HepG2 (cell line): ENCODE results near the gene ALX3. TPM values are rescaled to one million over a fixed set of nuclear protein-coding genes. Genes with fewer than 3 reads are reported as not detected.

Source experiments
- AGO2 ChIP-seq: fragments of 200-400 bp; formaldehyde crosslinking; optimal IDR thresholded peaks from 2 replicates; pipeline ENCODE3; 2017; ENCODE audit warnings: mild to moderate bottlenecking, low read depth, low read length, moderate library complexity
- ARID5B ChIP-seq: IDR thresholded peaks from 2 replicates; pipeline ENCODE4 v1.4.0; 2020; ENCODE audit warnings: mild to moderate bottlenecking, missing genetic modification reagents
- CBX2 ChIP-seq, 2 experiments: fragments of 200-600 bp in 1 of 2; sonication (generic); formaldehyde crosslinking in 1 of 2; IDR thresholded peaks; 2 replicates each; pipeline versions ENCODE4 v1.7.0 to v1.8.1; 2018 to 2022; ENCODE audit warnings: low read depth in 2 of 2, low read length in 1 of 2, mild to moderate bottlenecking in 1 of 2, missing genetic modification reagents in 1 of 2
- ELF1 ChIP-seq: sonication (generic); formaldehyde crosslinking; IDR thresholded peaks from 2 replicates; pipeline ENCODE4 v1.4.0; 2020; ENCODE audit warnings: missing genetic modification reagents
- ERF ChIP-seq: IDR thresholded peaks from 2 replicates; pipeline ENCODE4 v1.6.1; 2018; ENCODE audit warnings: missing biosample characterization, missing genetic modification reagents
- HNF4A ChIP-seq: sonication (generic); formaldehyde crosslinking; IDR thresholded peaks from 2 replicates; pipeline ENCODE4 v1.4.0; 2020; ENCODE audit warnings: missing genetic modification reagents
- MAX ChIP-seq: IDR thresholded peaks from 2 replicates; pipeline ENCODE4 v1.6.1; 2012; ENCODE audit warnings: inconsistent platforms
- MTF2 ChIP-seq: sonication (generic); formaldehyde crosslinking; IDR thresholded peaks from 2 replicates; pipeline ENCODE4 v1.5.0; 2020; ENCODE audit warnings: missing genetic modification reagents, borderline replicate concordance
- MYC ChIP-seq: sonication (generic); formaldehyde crosslinking; IDR thresholded peaks from 2 replicates; pipeline ENCODE4 v1.9.0; 2021; ENCODE audit warnings: missing genetic modification reagents, borderline replicate concordance
- NONO ChIP-seq, 2 experiments: fragments of 450-650 bp in 1 of 2; sonication (generic) in 1 of 2; formaldehyde crosslinking in 1 of 2; IDR thresholded peaks in 1 of 2; conservative IDR thresholded peaks in 1 of 2; 2 replicates each; pipeline versions ENCODE4 v1.6.1 to v1.8.0; 2017 to 2022; ENCODE audit warnings: mild to moderate bottlenecking in 1 of 2, missing genetic modification reagents in 1 of 2, moderate library complexity in 1 of 2
- PATZ1 ChIP-seq: sonication (generic); formaldehyde crosslinking; IDR thresholded peaks from 2 replicates; pipeline ENCODE4 v1.4.0; 2020; ENCODE audit warnings: missing genetic modification reagents
- PHF20 ChIP-seq: sonication (generic); formaldehyde crosslinking; IDR thresholded peaks from 2 replicates; pipeline ENCODE4 v1.5.0; 2020; ENCODE audit warnings: mild to moderate bottlenecking, missing genetic modification reagents
- PHF8 ChIP-seq: sonication (generic); formaldehyde crosslinking; IDR thresholded peaks from 2 replicates; pipeline ENCODE4 v1.5.0; 2020; ENCODE audit warnings: missing genetic modification reagents
- TBX2 ChIP-seq: sonication (generic); formaldehyde crosslinking; IDR thresholded peaks from 2 replicates; pipeline ENCODE4 v1.5.0; 2020; ENCODE audit warnings: missing genetic modification reagents, mild to moderate bottlenecking, borderline replicate concordance
- TEAD3 ChIP-seq: optimal IDR thresholded peaks from 2 replicates; pipeline ENCODE3; 2016; ENCODE audit warnings: borderline replicate concordance
- U2AF2 ChIP-seq: fragments of 200-400 bp; formaldehyde crosslinking; IDR thresholded peaks from 2 replicates; pipeline ENCODE4 v1.6.1; 2017; ENCODE audit warnings: low read depth, mild to moderate bottlenecking, low read length
- ZBTB38 ChIP-seq: sonication (generic); formaldehyde crosslinking; IDR thresholded peaks from 2 replicates; pipeline ENCODE4 v1.5.1; 2020; ENCODE audit warnings: mild to moderate bottlenecking, missing genetic modification reagents
- ZEB1 ChIP-seq: IDR thresholded peaks from 2 replicates; pipeline ENCODE4 v1.6.1; 2012; ENCODE audit warnings: mild to moderate bottlenecking, low read depth, inconsistent platforms; ENCODE audit not compliant: insufficient replicate concordance
- ZFP37 ChIP-seq: sonication (generic); formaldehyde crosslinking; IDR thresholded peaks from 2 replicates; pipeline ENCODE4 v1.4.0; 2020; ENCODE audit warnings: missing genetic modification reagents, borderline replicate concordance
- ZKSCAN8 ChIP-seq: IDR thresholded peaks from 2 replicates; pipeline ENCODE4 v1.6.1; 2016; ENCODE audit warnings: borderline replicate concordance, missing genetic modification reagents, missing compliant biosample characterization
- ZNF160 ChIP-seq: sonication (generic); formaldehyde crosslinking; IDR thresholded peaks from 2 replicates; pipeline ENCODE4 v1.8.0; 2022; ENCODE audit warnings: mild to moderate bottlenecking, inconsistent platforms, missing genetic modification reagents
- ZNF557 ChIP-seq: sonication (generic); formaldehyde crosslinking; IDR thresholded peaks from 2 replicates; pipeline ENCODE4 v1.4.0; 2020; ENCODE audit warnings: missing genetic modification reagents
- ZNF777 ChIP-seq: sonication (generic); formaldehyde crosslinking; IDR thresholded peaks from 2 replicates; pipeline ENCODE4 v1.4.0; 2020; ENCODE audit warnings: missing genetic modification reagents
- ZNF83 ChIP-seq: sonication (generic); formaldehyde crosslinking; IDR thresholded peaks from 2 replicates; pipeline ENCODE4 v1.4.0; 2020; ENCODE audit warnings: missing genetic modification reagents, mild to moderate bottlenecking, borderline replicate concordance
- polyA plus RNA-seq, 8 experiments: library from polyadenylated mRNA; depleted of rRNA in 3 of 8; stranded (reverse) in 7 of 8; unstranded in 1 of 8; fragments of >200 nt; fragmentation: Illumina TruSeq in 4 of 8; extraction: Trizol in 4 of 8; gene quantifications; 2 replicates each; pipeline versions ENCODE4 v1.2.1 to v1.2.3, GENCODE V29; 2011 to 2016; ENCODE audit warnings: low read depth in 4 of 8, missing spikeins in 1 of 8, mixed read lengths in 1 of 8; ENCODE audit not compliant: insufficient read depth in 1 of 8
- total RNA-seq, 5 experiments: library from RNA; depleted of rRNA; stranded (reverse); fragments of >200 nt; fragmentation: Illumina TruSeq; extraction: Trizol; gene quantifications; 2 replicates each; pipeline ENCODE4 v1.2.3, GENCODE V29; 2016; ENCODE audit warnings: low read depth in 1 of 5

The ALX3 gene
- total and polyA plus RNA-seq, 2 of the 13 experiments (the other 11 are each of a cell fraction or from before 2014, with no cell fraction given), result not detected

- no peak for TF ChIP-seq HNF4A
- TF ChIP-seq TEAD3 (CRISPR knock-in tag), result peak; percentile 84
- TF ChIP-seq ZNF557, result no peak
- TF ChIP-seq ZFP37 (CRISPR knock-in tag), result no peak
- TF ChIP-seq ELF1 (CRISPR knock-in tag), result peak; percentile 66; the same call in 1 of the 2 replicates
- no peak for TF ChIP-seq ERF (CRISPR knock-in tag)
- TF ChIP-seq U2AF2, result no peak
- TF ChIP-seq ZBTB38 (CRISPR knock-in tag), result 0 out of 2 replicates have a peak, but pooled peaks have one; percentile 24
- TF ChIP-seq ZEB1, result no peak
- peak; percentile 69; the same call in 1 of the 2 replicates for TF ChIP-seq ZNF777
- 0 out of 2 replicates have a peak, but pooled peaks have one; percentile 13 for TF ChIP-seq PATZ1 (CRISPR knock-in tag)
- TF ChIP-seq ZKSCAN8 (CRISPR knock-in tag), result no peak
- 0 out of 2 replicates have a peak, but pooled peaks have one; percentile 34 for TF ChIP-seq MYC (CRISPR knock-in tag)
- peak; percentile 75; the same call in 1 of the 2 replicates for TF ChIP-seq CBX2 (IDR thresholded peaks at IDR 0.05; ENCODE audit: low read depth, low read length)
- TF ChIP-seq CBX2 (CRISPR knock-in tag; IDR thresholded peaks at IDR 0.05; ENCODE audit: low read depth), result no peak
- TF ChIP-seq ZNF160 (CRISPR knock-in tag), result no peak
- peak; percentile 46; the same call in 1 of the 2 replicates for TF ChIP-seq TBX2 (CRISPR knock-in tag)
- TF ChIP-seq PHF8, result 0 out of 2 replicates have a peak, but pooled peaks have one; percentile 31
- no peak for TF ChIP-seq AGO2
- TF ChIP-seq MAX, result peak; percentile 59
- 0 out of 2 replicates have a peak, but pooled peaks have one; percentile 56 for TF ChIP-seq PHF20 (CRISPR knock-in tag)
- no peak for TF ChIP-seq NONO (IDR thresholded peaks at IDR 0.05)
- TF ChIP-seq NONO (CRISPR knock-in tag; conservative IDR thresholded peaks at IDR 0.05), result no peak
- no peak for TF ChIP-seq ZNF83
- peak; percentile 71; the same call in 1 of the 2 replicates for TF ChIP-seq MTF2 (CRISPR knock-in tag)
- TF ChIP-seq ARID5B (CRISPR knock-in tag), result peak; percentile 19; the same call in 1 of the 2 replicates
These were observed 14.0 kb upstream of the ALX3 start (continued) for GRCh38 chr1:110084227-110085078.
